Body of pancreas (tissue), 4 donors: Measurements from ENCODE around the gene TGFBI.

ENCODE experiments used
- POLR2A ChIP-seq, 3 donors: fragments of 450-650 bp; IDR thresholded peaks; one replicate each; pipeline ENCODE4 v1.6.1; 2016; ENCODE audit warnings: antibody characterized with exemption in 3 of 3, mild to moderate bottlenecking in 2 of 3
- TF ChIP-seq, protein P1 (sequence below), 7 experiments: fragments of 450-650 bp in 4 of 7; fragments of 200-600 bp in 3 of 7; sonication (generic) in 3 of 7; IDR thresholded peaks; one replicate each; pipeline ENCODE4 v1.5.1; 2016 to 2019; ENCODE audit warnings: antibody characterized with exemption in 7 of 7

DNA sequence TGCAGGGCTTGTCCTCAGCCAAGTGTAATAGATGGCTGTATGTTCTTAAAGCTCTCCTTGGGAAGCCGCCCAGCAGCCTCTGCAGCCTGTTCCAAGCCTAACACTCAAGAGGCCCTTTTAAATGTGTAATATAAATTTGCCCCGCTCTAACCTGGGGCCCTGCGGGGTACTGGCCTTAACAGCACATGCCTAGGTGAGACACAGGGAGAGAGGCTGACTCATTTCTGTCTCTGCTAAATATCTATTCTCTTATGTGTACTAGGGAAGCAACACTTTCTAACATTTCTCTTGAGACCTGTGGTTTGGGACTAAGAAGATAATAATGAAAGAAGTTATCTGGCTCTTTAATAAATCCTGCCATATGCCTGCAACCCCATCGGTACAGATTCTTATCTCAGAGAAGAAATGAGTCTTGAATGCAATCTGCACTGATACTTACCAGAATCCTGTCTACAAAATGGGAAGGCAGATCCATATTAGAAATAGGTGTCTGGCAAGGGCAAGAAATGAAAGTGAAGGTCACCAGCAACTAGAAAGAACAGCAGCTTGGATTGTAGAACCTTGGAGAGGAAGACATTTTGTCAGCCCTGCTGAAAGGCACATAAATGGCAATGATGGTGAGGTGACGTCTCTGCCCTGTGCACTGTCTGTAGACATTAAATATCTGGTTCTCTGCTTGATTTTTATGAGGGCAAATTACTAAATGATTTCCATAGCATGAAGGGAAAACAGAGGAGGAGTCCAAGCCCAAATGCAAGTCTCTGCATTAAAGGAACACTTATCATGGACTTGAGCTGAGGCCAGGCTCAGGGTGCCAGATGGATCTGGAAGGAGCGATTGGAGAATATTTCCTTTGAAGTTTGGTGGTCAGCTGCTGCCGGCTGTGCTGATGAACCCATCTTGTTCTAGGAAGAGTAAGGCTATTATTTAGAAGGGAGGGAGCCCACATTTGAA, 14.5 kb upstream of the TGFBI start:
- TF ChIP-seq, protein P1, sequence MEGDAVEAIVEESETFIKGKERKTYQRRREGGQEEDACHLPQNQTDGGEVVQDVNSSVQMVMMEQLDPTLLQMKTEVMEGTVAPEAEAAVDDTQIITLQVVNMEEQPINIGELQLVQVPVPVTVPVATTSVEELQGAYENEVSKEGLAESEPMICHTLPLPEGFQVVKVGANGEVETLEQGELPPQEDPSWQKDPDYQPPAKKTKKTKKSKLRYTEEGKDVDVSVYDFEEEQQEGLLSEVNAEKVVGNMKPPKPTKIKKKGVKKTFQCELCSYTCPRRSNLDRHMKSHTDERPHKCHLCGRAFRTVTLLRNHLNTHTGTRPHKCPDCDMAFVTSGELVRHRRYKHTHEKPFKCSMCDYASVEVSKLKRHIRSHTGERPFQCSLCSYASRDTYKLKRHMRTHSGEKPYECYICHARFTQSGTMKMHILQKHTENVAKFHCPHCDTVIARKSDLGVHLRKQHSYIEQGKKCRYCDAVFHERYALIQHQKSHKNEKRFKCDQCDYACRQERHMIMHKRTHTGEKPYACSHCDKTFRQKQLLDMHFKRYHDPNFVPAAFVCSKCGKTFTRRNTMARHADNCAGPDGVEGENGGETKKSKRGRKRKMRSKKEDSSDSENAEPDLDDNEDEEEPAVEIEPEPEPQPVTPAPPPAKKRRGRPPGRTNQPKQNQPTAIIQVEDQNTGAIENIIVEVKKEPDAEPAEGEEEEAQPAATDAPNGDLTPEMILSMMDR (IDR thresholded peaks at IDR 0.05), result no peak
- no peak for TF ChIP-seq POLR2A (IDR thresholded peaks at IDR 0.05)
